Endodermal cell (in vitro differentiated cells): ENCODE results near the gene WNK2. TPM values are rescaled to one million over a fixed set of nuclear protein-coding genes. Genes with fewer than 3 reads are reported as not detected.

Experiments used
- DNase-seq: peaks from one replicate; pipeline ENCODE4 v3.0.0-alpha.2; 2017
- H3K27ac ChIP-seq: 2 replicates; pipeline ENCODE4 v1.5.1; 2013; ENCODE audit warnings: mild to moderate bottlenecking, low read depth, low read length, moderate library complexity
- H3K27me3 ChIP-seq: 2 replicates; pipeline ENCODE4 v1.6.1; 2013; ENCODE audit warnings: mild to moderate bottlenecking, low read length, moderate library complexity; ENCODE audit not compliant: insufficient read depth, control insufficient read depth, poor library complexity, severe bottlenecking
- H3K36me3 ChIP-seq: 2 replicates; pipeline ENCODE4 v1.7.0; 2013; ENCODE audit warnings: mild to moderate bottlenecking, low read length, moderate library complexity; ENCODE audit not compliant: control insufficient read depth, insufficient read depth
- H3K4me1 ChIP-seq: one replicate; pipeline ENCODE4 v1.7.0; 2013; ENCODE audit warnings: low read length; ENCODE audit not compliant: control insufficient read depth, insufficient read depth
- H3K4me3 ChIP-seq: 2 replicates; pipeline ENCODE4 v1.5.1; 2013; ENCODE audit warnings: mild to moderate bottlenecking, low read length, moderate library complexity
- H3K9ac ChIP-seq: 2 replicates; pipeline ENCODE4 v1.6.1; 2013; ENCODE audit warnings: mild to moderate bottlenecking, low read length, moderate library complexity; ENCODE audit not compliant: poor library complexity, severe bottlenecking; ENCODE audit errors: extremely low read depth
- H3K9me3 ChIP-seq: 2 replicates; pipeline ENCODE4 v1.6.1; 2013; ENCODE audit warnings: mild to moderate bottlenecking, low read length, moderate library complexity; ENCODE audit not compliant: control insufficient read depth
- H3K27ac Mint-ChIP-seq: 2 replicates; pipeline ENCODE4 v1.8.0; 2020; ENCODE audit warnings: mixed read lengths
- H3K27me3 Mint-ChIP-seq: 2 replicates; pipeline ENCODE4 v1.8.0; 2021; ENCODE audit warnings: mild to moderate bottlenecking, mixed read lengths; ENCODE audit not compliant: insufficient read depth
- H3K36me3 Mint-ChIP-seq: 2 replicates; pipeline ENCODE4 v1.8.0; 2020; ENCODE audit warnings: low read depth, mixed read lengths
- H3K4me1 Mint-ChIP-seq: 2 replicates; pipeline ENCODE4 v1.8.0; 2020; ENCODE audit warnings: mixed read lengths
- H3K4me3 Mint-ChIP-seq: 2 replicates; pipeline ENCODE4 v1.8.0; 2020; ENCODE audit warnings: mild to moderate bottlenecking, moderate library complexity, mixed read lengths
- H3K9me3 Mint-ChIP-seq: 2 replicates; pipeline ENCODE4 v1.8.0; 2020; ENCODE audit warnings: mild to moderate bottlenecking, mixed read lengths
- CTCF ChIP-seq: fragments of 200-600 bp; sonication (generic); conservative IDR thresholded peaks from 2 replicates; pipeline ENCODE4 v1.5.0; 2021; ENCODE audit warnings: antibody characterized with exemption, mild to moderate bottlenecking
- WGBS, 2 experiments: methylation state at CpG; one replicate each; pipeline versions ENCODE4 v1.1.5 to v1.1.7; 2013; ENCODE audit warnings: missing lambda C conversion rate in 2 of 2, mixed read lengths in 1 of 2; ENCODE audit not compliant: insufficient coverage in 1 of 2, insufficient read length in 1 of 2; 5-methylcytosine and 5-hydroxymethylcytosine counted together
- total RNA-seq, 2 donors: library from RNA; stranded (reverse); fragmentation: NEBNext Ultra II Directional in 1 of 2; extraction: Animal tissue kit (Norgen Biotek cat#: 25700) in 1 of 2; gene quantifications; 2 replicates in 1 of 2; 3 replicates in 1 of 2; pipeline ENCODE4 v1.2.1, GENCODE V29; 2021

Gene WNK2
- total RNA-seq, 2 donors from 2014 or later: 46.1 to 48.8 TPM

GRCh38 chr9:93231121-93231694, 47.3 kb downstream of the WNK2 start:
- Histone ChIP-seq H3K4me3 (no peak overlapping the region), H3K9me3 (no peaks in the 10 kb centered on the region), H3K27me3 (no peaks in the 10 kb centered on the region), H3K4me1 (no peaks in the 10 kb centered on the region), H3K27ac (no peak overlapping the region), H3K36me3 (no peaks in the 10 kb centered on the region), H3K9ac (no peak overlapping the region)
- Mint-ChIP-seq H3K27me3 (no peaks in the 10 kb centered on the region), H3K9me3 (no peaks in the 10 kb centered on the region), H3K4me1 (no peaks in the 10 kb centered on the region), H3K36me3 (no peaks in the 10 kb centered on the region), H3K27ac (peak overlapping the region; percentile 86), H3K4me3 (no peak overlapping the region)
- TF ChIP-seq CTCF: no peak
- WGBS, 2 experiments: 88 to 90% methylated on average over 14 to 16 of the region's 16 CpGs
- DNase-seq: no peak

DNA sequence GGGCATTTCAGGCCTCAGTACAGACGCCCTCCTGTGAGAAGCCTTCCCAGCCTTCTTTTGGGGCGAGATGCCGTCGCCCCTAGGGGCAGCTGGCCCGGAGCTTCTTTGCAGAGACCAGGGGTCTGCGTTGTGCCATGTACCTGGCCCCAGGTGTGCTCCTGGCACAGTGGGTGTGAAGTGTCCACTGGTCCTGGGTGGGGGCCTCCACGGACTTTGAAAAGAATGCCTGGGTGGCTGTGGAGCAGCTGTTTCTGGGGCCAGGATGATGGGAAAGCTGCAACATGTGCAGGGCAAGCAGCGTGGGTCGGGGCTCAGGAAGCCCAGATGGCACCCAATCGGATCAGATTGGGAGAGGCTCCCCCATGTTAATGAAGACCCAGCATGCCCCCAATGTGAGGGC, 47.8 kb downstream of the WNK2 start:
- DNase-seq: no peak
- Mint-ChIP-seq H3K4me3 (no peak overlapping the region), H3K9me3 (no peaks in the 10 kb centered on the region), H3K4me1 (no peaks in the 10 kb centered on the region), H3K36me3 (no peaks in the 10 kb centered on the region), H3K27ac (peak overlapping the region; percentile 86), H3K27me3 (no peaks in the 10 kb centered on the region)
- no peaks in the 10 kb centered on the region for H3K4me1 ChIP-seq
- no peaks in the 10 kb centered on the region for H3K9me3 ChIP-seq
- no peaks in the 10 kb centered on the region for H3K27me3 ChIP-seq
- TF ChIP-seq CTCF: no peak
- no peak overlapping the region for H3K9ac ChIP-seq
- H3K36me3 ChIP-seq: no peaks in the 10 kb centered on the region
- H3K27ac ChIP-seq: no peak overlapping the region
- WGBS, 2 experiments: 92% methylated on average over 7 to 10 of the region's 10 CpGs
- no peak overlapping the region for H3K4me3 ChIP-seq

GRCh38 chr9:93232388-93232960, 48.5 kb downstream of the WNK2 start:
- no peak for DNase-seq
- Mint-ChIP-seq H3K27ac (no peak overlapping the region), H3K9me3 (no peaks in the 10 kb centered on the region)

More at GRCh38 chr9:93232388-93232960, 48.5 kb downstream of the WNK2 start:
- WGBS, 2 experiments: 74 to 91% methylated on average over 7 to 12 of the region's 12 CpGs
- no peak for TF ChIP-seq CTCF
- Mint-ChIP-seq H3K36me3 (no peaks in the 10 kb centered on the region), H3K27me3 (no peaks in the 10 kb centered on the region), H3K4me3 (no peak overlapping the region), H3K4me1 (no peaks in the 10 kb centered on the region)
- Histone ChIP-seq H3K27me3 (no peaks in the 10 kb centered on the region), H3K4me1 (no peaks in the 10 kb centered on the region), H3K9ac (no peak overlapping the region), H3K27ac (no peak overlapping the region), H3K36me3 (no peaks in the 10 kb centered on the region), H3K9me3 (no peaks in the 10 kb centered on the region), H3K4me3 (no peak overlapping the region)
